WTC11 (cell line): ENCODE data around the gene CLSTN2. TPM values are rescaled to one million over a fixed set of nuclear protein-coding genes. Genes with fewer than 3 reads are reported as not detected.

Experiments
- ATAC-seq: fragments of 200-7000 bp; cut with Tn5 transposase; 2 replicates; pipeline ENCODE4 v1.10.0; 2021; ENCODE audit warnings: mild to moderate bottlenecking, moderate library complexity
- CTCF ChIA-PET: fragments of 300-600 bp; sonication (Branson Sonifier 250); formaldehyde crosslinking; loops from one replicate; lab custom pipeline; 2021; ENCODE audit warnings: antibody characterized with exemption; lab: Charles Lee
- POLR2A ChIA-PET: fragments of 350-600 bp; sonication (Branson Sonifier 250); formaldehyde crosslinking; loops from one replicate; lab custom pipeline; 2021; ENCODE audit warnings: antibody characterized with exemption; lab: Charles Lee
- DNase-seq: peaks from one replicate; pipeline ENCODE4 v3.0.0; 2021; ENCODE audit warnings: low spot score
- H3K27ac Mint-ChIP-seq: 2 replicates; pipeline ENCODE4 v1.8.0; 2021; ENCODE audit warnings: mixed read lengths
- H3K27me3 Mint-ChIP-seq: 2 replicates; pipeline ENCODE4 v1.8.0; 2021; ENCODE audit warnings: low read depth, mild to moderate bottlenecking, moderate library complexity, mixed read lengths
- H3K36me3 Mint-ChIP-seq: 2 replicates; pipeline ENCODE4 v1.8.0; 2021; ENCODE audit warnings: mixed read lengths
- H3K4me1 Mint-ChIP-seq: 2 replicates; pipeline ENCODE4 v1.8.0; 2022; ENCODE audit warnings: mixed read lengths
- H3K4me3 Mint-ChIP-seq: 2 replicates; pipeline ENCODE4 v1.8.0; 2021; ENCODE audit warnings: mild to moderate bottlenecking, moderate library complexity, mixed read lengths
- H3K9me3 Mint-ChIP-seq: 2 replicates; pipeline ENCODE4 v1.8.0; 2021; ENCODE audit warnings: mixed read lengths
- ATF6 ChIP-seq: sonication (generic); formaldehyde crosslinking; IDR thresholded peaks from 2 replicates; pipeline ENCODE4 v1.8.1; 2023; ENCODE audit warnings: mild to moderate bottlenecking, missing genetic modification reagents
- FOXP1 ChIP-seq: sonication (generic); formaldehyde crosslinking; IDR thresholded peaks from 2 replicates; pipeline ENCODE4 v1.8.0; 2022; ENCODE audit warnings: missing genetic modification reagents, mild to moderate bottlenecking, moderate library complexity, borderline replicate concordance
- IRF2 ChIP-seq: sonication (generic); formaldehyde crosslinking; IDR thresholded peaks from 2 replicates; pipeline ENCODE4 v1.8.0; 2022; ENCODE audit warnings: low read depth, missing genetic modification reagents, borderline replicate concordance
- NR1H2 ChIP-seq: sonication (generic); formaldehyde crosslinking; IDR thresholded peaks from 2 replicates; pipeline ENCODE4 v1.9.0; 2021; ENCODE audit warnings: mild to moderate bottlenecking, moderate library complexity, missing genetic modification reagents
- ZBTB21 ChIP-seq: sonication (generic); formaldehyde crosslinking; IDR thresholded peaks from 2 replicates; pipeline ENCODE4 v1.8.1; 2023; ENCODE audit warnings: mild to moderate bottlenecking, missing genetic modification reagents, borderline replicate concordance
- ZNF263 ChIP-seq: sonication (generic); formaldehyde crosslinking; IDR thresholded peaks from 2 replicates; pipeline ENCODE4 v1.8.1; 2022; ENCODE audit warnings: low read depth, mild to moderate bottlenecking, moderate library complexity, missing genetic modification reagents
- ZNF396 ChIP-seq: fragments of 250-450 bp; sonication (Bioruptor Pico); IDR thresholded peaks from 2 replicates; pipeline ENCODE4 v1.8.0; 2021; ENCODE audit warnings: mild to moderate bottlenecking, moderate library complexity, borderline replicate concordance
- ZNF423 ChIP-seq: fragments of 250-450 bp; sonication (Bioruptor Pico); IDR thresholded peaks from 2 replicates; pipeline ENCODE4 v2.1.2; 2022; ENCODE audit warnings: mild to moderate bottlenecking, moderate library complexity
- ZNF425 ChIP-seq: fragments of 250-450 bp; sonication (Bioruptor Pico); conservative IDR thresholded peaks from 2 replicates; pipeline ENCODE4 v1.9.0; 2021; ENCODE audit warnings: mild to moderate bottlenecking
- ZNF512 ChIP-seq: sonication (generic); formaldehyde crosslinking; IDR thresholded peaks from 2 replicates; pipeline ENCODE4 v1.8.1; 2022; ENCODE audit warnings: missing genetic modification reagents, borderline replicate concordance
- ZNF671 ChIP-seq: fragments of 250-450 bp; sonication (Bioruptor Pico); IDR thresholded peaks from 2 replicates; pipeline ENCODE4 v1.8.0; 2021; ENCODE audit warnings: mild to moderate bottlenecking
- total RNA-seq: library from RNA; stranded (reverse); gene quantifications from 3 replicates; pipeline ENCODE4 v1.2.3, GENCODE V29; 2021
- TF ChIP-seq, protein P1 (sequence below): sonication (generic); formaldehyde crosslinking; IDR thresholded peaks from 2 replicates; pipeline ENCODE4 v1.8.1; 2022; ENCODE audit warnings: low read depth, mild to moderate bottlenecking, moderate library complexity, missing genetic modification reagents, borderline replicate concordance
- TF ChIP-seq, protein P2 (sequence below): sonication (generic); formaldehyde crosslinking; IDR thresholded peaks from 2 replicates; pipeline ENCODE4 v1.8.1; 2023; ENCODE audit warnings: mild to moderate bottlenecking, missing genetic modification reagents, borderline replicate concordance
- TF ChIP-seq, protein P3 (sequence below): sonication (generic); formaldehyde crosslinking; IDR thresholded peaks from 2 replicates; pipeline ENCODE4 v1.8.0; 2023; ENCODE audit warnings: missing genetic modification reagents, mild to moderate bottlenecking, borderline replicate concordance
- TF ChIP-seq, protein P4 (sequence below): sonication (generic); formaldehyde crosslinking; IDR thresholded peaks from 2 replicates; pipeline ENCODE4 v1.8.1; 2022; ENCODE audit warnings: mild to moderate bottlenecking, moderate library complexity, missing genetic modification reagents
- TF ChIP-seq, protein P5 (sequence below): fragments of 250-450 bp; sonication (Bioruptor Pico); IDR thresholded peaks from 2 replicates; pipeline ENCODE4 v1.9.0; 2021; ENCODE audit warnings: mild to moderate bottlenecking
- TF ChIP-seq, protein P6 (sequence below): sonication (generic); formaldehyde crosslinking; conservative IDR thresholded peaks from 2 replicates; pipeline ENCODE4 v1.8.1; 2022; ENCODE audit warnings: mild to moderate bottlenecking, missing genetic modification reagents

CLSTN2 gene
- total RNA-seq, 1 experiment from 2014 or later, result 0.35 TPM

DNA sequence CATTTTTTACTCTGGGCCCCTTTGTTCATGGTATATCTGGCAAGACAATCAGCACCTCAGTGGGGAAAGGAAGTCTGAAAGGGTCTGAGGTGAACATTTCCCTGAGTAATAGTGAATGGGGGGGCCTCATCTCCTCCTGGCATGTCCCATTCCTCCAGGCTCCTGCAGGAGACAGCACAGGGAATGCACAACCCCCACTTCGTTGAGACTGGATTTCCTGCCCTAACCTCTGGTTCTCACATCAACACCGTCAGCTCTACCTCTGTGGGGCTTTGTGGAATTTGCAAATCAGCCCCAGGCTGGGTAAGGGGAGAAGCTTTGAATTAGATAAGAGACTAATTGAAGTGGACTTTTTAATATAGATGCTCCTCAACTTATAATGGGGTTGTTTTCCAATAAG lies 574.5 kb downstream of the CLSTN2 start (continued):
- TF ChIP-seq, protein P1, sequence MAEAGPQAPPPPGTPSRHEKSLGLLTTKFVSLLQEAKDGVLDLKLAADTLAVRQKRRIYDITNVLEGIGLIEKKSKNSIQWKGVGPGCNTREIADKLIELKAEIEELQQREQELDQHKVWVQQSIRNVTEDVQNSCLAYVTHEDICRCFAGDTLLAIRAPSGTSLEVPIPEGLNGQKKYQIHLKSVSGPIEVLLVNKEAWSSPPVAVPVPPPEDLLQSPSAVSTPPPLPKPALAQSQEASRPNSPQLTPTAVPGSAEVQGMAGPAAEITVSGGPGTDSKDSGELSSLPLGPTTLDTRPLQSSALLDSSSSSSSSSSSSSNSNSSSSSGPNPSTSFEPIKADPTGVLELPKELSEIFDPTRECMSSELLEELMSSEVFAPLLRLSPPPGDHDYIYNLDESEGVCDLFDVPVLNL (CRISPR knock-in tag), result no peak
- TF ChIP-seq, protein P2, sequence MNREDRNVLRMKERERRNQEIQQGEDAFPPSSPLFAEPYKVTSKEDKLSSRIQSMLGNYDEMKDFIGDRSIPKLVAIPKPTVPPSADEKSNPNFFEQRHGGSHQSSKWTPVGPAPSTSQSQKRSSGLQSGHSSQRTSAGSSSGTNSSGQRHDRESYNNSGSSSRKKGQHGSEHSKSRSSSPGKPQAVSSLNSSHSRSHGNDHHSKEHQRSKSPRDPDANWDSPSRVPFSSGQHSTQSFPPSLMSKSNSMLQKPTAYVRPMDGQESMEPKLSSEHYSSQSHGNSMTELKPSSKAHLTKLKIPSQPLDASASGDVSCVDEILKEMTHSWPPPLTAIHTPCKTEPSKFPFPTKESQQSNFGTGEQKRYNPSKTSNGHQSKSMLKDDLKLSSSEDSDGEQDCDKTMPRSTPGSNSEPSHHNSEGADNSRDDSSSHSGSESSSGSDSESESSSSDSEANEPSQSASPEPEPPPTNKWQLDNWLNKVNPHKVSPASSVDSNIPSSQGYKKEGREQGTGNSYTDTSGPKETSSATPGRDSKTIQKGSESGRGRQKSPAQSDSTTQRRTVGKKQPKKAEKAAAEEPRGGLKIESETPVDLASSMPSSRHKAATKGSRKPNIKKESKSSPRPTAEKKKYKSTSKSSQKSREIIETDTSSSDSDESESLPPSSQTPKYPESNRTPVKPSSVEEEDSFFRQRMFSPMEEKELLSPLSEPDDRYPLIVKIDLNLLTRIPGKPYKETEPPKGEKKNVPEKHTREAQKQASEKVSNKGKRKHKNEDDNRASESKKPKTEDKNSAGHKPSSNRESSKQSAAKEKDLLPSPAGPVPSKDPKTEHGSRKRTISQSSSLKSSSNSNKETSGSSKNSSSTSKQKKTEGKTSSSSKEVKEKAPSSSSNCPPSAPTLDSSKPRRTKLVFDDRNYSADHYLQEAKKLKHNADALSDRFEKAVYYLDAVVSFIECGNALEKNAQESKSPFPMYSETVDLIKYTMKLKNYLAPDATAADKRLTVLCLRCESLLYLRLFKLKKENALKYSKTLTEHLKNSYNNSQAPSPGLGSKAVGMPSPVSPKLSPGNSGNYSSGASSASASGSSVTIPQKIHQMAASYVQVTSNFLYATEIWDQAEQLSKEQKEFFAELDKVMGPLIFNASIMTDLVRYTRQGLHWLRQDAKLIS (CRISPR knock-in tag), result no peak
- no peak for TF ChIP-seq ZBTB21 (CRISPR knock-in tag)
- TF ChIP-seq ATF6 (CRISPR knock-in tag), result no peak
- TF ChIP-seq NR1H2 (CRISPR knock-in tag), result no peak
- TF ChIP-seq, protein P3, sequence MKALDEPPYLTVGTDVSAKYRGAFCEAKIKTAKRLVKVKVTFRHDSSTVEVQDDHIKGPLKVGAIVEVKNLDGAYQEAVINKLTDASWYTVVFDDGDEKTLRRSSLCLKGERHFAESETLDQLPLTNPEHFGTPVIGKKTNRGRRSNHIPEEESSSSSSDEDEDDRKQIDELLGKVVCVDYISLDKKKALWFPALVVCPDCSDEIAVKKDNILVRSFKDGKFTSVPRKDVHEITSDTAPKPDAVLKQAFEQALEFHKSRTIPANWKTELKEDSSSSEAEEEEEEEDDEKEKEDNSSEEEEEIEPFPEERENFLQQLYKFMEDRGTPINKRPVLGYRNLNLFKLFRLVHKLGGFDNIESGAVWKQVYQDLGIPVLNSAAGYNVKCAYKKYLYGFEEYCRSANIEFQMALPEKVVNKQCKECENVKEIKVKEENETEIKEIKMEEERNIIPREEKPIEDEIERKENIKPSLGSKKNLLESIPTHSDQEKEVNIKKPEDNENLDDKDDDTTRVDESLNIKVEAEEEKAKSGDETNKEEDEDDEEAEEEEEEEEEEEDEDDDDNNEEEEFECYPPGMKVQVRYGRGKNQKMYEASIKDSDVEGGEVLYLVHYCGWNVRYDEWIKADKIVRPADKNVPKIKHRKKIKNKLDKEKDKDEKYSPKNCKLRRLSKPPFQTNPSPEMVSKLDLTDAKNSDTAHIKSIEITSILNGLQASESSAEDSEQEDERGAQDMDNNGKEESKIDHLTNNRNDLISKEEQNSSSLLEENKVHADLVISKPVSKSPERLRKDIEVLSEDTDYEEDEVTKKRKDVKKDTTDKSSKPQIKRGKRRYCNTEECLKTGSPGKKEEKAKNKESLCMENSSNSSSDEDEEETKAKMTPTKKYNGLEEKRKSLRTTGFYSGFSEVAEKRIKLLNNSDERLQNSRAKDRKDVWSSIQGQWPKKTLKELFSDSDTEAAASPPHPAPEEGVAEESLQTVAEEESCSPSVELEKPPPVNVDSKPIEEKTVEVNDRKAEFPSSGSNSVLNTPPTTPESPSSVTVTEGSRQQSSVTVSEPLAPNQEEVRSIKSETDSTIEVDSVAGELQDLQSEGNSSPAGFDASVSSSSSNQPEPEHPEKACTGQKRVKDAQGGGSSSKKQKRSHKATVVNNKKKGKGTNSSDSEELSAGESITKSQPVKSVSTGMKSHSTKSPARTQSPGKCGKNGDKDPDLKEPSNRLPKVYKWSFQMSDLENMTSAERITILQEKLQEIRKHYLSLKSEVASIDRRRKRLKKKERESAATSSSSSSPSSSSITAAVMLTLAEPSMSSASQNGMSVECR (CRISPR knock-in tag), result no peak
- TF ChIP-seq ZNF396 (CRISPR knock-in tag), result no peak
- no peak for TF ChIP-seq ZNF512
- TF ChIP-seq FOXP1 (CRISPR knock-in tag), result no peak
- TF ChIP-seq ZNF671 (CRISPR knock-in tag), result no peak

GRCh38 chr3:140510303-140510861 lies 575.4 kb downstream of the CLSTN2 start:
- peaks cover 53% of the 10 kb centered on the region for H3K4me1 Mint-ChIP-seq
- H3K27ac Mint-ChIP-seq, result peak overlapping the region; percentile 14; the same call in 1 of the 2 replicates
- no peaks in the 10 kb centered on the region for H3K36me3 Mint-ChIP-seq
- peak overlapping the region; percentile 24 for H3K4me3 Mint-ChIP-seq
- POLR2A ChIA-PET, result interaction anchor here (0.5 kb wide), 1 partner anchor 43 kb away, joined by 3 read pairs; no protein-coding TSS in a partner anchor
- H3K27me3 Mint-ChIP-seq, result no peaks in the 10 kb centered on the region
- peak; percentile 47 for ATAC-seq
- H3K9me3 Mint-ChIP-seq, result peaks cover 15% of the 10 kb centered on the region
- CTCF ChIA-PET, result interaction anchor here (0.7 to 1.1 kb wide), 2 partner anchors 9 to 226 kb away, joined by 4 read pairs; no protein-coding TSS in a partner anchor
- no peak for DNase-seq
- TF ChIP-seq ZNF425 (CRISPR knock-in tag), result no peak
- TF ChIP-seq, protein P4, sequence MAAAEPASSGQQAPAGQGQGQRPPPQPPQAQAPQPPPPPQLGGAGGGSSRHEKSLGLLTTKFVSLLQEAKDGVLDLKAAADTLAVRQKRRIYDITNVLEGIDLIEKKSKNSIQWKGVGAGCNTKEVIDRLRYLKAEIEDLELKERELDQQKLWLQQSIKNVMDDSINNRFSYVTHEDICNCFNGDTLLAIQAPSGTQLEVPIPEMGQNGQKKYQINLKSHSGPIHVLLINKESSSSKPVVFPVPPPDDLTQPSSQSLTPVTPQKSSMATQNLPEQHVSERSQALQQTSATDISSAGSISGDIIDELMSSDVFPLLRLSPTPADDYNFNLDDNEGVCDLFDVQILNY (CRISPR knock-in tag), result no peak
- no peak for TF ChIP-seq FOXP1 (CRISPR knock-in tag)
- TF ChIP-seq IRF2 (CRISPR knock-in tag), result no peak
- TF ChIP-seq ZNF423 (CRISPR knock-in tag), result peak; percentile 78
- TF ChIP-seq, protein P5, sequence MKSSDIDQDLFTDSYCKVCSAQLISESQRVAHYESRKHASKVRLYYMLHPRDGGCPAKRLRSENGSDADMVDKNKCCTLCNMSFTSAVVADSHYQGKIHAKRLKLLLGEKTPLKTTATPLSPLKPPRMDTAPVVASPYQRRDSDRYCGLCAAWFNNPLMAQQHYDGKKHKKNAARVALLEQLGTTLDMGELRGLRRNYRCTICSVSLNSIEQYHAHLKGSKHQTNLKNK (CRISPR knock-in tag), result no peak
- TF ChIP-seq ZNF263, result no peak
- no peak for TF ChIP-seq ZBTB21 (CRISPR knock-in tag)
- TF ChIP-seq, protein P6, sequence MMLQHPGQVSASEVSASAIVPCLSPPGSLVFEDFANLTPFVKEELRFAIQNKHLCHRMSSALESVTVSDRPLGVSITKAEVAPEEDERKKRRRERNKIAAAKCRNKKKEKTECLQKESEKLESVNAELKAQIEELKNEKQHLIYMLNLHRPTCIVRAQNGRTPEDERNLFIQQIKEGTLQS (CRISPR knock-in tag), result no peak
